CD4-positive, alpha-beta T cell treated with Interleukin-6 for 4 hours (primary cell): Measurements from ENCODE around the gene ADGRF5.
"Not testable (repeated sequence)": the region's sequence is repeated elsewhere in the genome, so short reads cannot be mapped to it uniquely, and the experiment has no call there.

Experiments used
- DNase-seq: peaks from one replicate; pipeline ENCODE4 v3.0.0-alpha.2; 2020; ENCODE audit warnings: mixed read lengths

Gene ADGRF5

DNA sequence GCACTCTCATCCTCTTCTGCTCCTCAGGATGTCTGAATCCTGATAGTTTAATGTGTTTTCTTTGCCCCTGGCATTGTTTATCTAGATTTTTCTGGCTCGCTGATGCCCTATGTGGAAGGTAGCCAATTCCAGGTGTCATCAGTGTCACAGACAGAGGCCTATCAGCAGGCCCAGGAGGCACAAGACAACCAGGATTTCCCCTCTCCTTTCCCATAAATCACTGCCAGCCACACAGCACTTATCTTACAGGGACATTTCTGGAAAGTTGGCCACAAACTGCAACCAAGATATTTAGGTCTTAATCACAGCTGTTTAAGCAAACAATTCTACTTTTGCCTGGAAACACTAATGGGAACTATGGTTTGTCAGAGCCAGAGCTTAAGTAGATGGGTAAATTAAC lies 28.1 kb downstream of the ADGRF5 start:
- no peak for DNase-seq

GRCh38 chr6:46891252-46891795 lies 30.4 kb downstream of the ADGRF5 start:
- DNase-seq, result no peak

DNA sequence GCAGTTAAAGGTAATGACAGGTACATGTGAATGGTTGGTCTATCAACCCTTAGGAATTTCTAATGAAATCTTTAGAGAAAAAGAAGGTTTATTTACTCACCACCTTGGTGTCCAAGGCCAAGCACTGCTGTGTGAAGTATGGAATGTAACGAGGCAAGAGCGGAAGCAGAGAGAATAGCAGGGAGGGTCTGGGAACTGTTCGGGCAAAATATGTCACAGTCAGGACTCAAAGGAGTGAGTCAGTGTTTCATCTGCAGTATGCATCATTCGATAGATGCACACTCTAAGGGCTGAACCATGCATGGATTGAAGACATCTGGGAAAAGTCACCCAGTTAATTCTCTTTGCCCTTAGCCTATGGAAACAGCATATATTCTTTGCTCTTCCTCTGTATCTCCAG lies 33.2 kb downstream of the ADGRF5 start:
- no peak for DNase-seq

DNA sequence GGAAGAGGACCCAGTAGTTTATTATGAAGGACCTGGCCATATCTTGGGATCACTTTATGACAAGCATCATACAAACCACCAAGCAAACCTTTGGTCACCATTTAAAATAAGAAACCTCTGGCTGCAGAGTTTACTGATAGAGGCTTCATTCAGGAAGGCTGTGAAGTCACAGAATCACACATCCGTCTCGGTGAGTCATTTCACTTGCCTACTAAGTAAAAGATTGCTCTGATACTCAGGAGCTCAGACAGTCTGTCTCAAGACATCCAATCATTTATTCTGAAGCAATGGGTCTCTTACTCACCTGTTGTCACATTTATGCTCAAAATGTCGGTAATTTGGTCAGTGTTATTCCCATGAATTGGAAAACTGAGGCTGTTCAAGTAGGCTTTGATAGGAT lies 33.7 kb downstream of the ADGRF5 start:
- no peak for DNase-seq

GRCh38 chr6:46882645-46883044 lies 39.1 kb downstream of the ADGRF5 start:
- no peak for DNase-seq

DNA sequence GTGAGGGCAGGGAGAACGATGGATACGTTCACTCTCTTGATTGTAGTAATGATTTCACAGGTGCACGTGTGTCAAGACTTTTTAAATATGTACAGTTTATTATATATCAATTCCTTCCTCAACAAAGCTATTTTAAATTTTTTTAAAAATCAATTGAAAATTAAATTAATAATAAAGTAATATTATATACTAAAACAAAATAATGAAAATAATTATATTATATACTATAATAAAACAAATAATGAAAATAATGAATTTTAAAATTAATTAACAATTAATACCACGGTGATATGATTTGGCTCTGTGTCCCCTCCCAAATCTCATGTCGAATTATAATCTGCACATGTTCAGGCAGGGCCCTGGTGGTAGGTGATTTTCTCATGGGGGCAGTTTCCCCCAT lies 42.7 kb downstream of the ADGRF5 start:
- DNase-seq, result no peak

GRCh38 chr6:46876126-46876525 lies 45.6 kb downstream of the ADGRF5 start:
- no peak for DNase-seq

DNA sequence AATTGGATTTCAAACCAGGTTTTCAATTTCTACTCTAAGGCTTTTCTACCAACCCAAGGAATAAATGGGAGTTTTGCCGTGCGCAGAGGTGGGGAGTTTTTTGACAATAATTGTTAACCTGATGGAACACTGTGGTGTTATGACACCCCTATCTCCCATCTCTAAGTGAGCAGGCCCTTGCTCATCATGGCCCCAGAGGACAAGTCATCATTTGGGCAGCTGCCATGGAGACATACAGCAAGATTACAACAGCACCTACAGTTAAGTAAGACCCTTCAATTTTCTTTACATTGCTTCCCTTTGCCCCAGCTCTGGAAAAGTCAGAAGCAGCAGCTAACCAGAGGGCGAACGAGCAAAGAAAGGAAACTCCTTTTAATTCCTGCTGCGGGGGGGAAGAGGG lies 54.3 kb downstream of the ADGRF5 start:
- no peak for DNase-seq

DNA sequence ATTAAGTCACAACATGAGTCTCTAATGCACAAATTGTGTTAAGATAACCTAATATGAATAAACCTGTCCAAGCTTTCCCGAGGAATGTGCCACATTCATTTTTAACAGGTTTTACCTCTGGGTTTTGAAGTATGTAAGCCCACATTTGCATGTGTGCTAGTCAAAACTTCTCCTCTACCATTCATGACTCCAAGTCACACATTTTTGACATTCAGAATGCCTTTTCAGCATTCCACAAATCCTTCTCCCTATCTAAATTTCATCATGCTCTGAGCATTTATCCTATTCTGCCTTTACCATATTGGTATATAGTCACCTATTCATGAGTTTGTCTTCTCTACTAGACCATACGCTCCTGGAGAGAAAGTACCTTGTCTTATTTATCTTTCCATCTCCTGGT lies 56.5 kb downstream of the ADGRF5 start:
- DNase-seq, result no peak

GRCh38 chr6:46863791-46864190 lies 57.9 kb downstream of the ADGRF5 start:
- DNase-seq, result no peak

DNA sequence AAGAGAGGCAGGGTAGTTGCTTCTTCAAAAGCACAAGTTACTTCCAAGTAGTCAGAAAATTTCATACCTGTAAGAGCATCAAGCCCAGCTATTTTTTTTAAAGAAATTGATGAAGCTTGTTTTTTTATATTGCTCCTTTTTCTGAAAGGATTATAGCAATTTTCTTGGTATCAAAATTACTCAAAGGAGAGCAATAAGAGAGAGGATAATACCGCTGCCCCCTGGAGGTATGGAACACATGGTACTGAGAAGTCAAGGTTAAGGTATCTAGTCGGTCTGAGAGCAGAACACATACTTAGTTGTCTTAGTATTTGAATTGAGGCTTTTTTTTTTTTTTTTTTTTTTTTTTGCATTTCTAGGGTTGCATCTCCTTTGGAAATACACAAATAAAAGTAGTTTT lies 59.4 kb downstream of the ADGRF5 start:
- DNase-seq, result no peak

- peak; percentile 3 for DNase-seq
These were observed 65.8 kb downstream of the ADGRF5 start for GRCh38 chr6:46855966-46856365.

DNA sequence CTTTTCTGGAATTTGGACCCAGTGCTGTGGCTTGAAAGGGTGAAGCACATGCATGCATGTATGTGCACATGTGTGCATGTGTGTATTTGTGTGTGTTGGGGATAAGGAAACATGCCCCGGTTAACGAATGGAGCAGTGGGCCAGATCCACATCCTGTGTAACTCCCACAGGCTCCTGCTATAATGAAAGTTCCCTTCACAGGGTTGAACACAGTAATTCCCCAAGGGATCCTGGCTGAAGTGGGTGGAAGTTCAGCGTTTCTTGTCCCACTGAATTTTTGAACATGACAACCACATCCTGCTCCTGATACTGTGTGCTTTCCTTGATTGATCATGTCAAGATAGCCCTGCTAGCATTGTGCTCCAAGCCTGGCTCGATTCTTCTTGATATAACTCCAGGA lies 70.2 kb downstream of the ADGRF5 start:
- not testable (repeated sequence) for DNase-seq

- DNase-seq, result no peak
These were observed 70.9 kb downstream of the ADGRF5 start for GRCh38 chr6:46850792-46851191.

DNA sequence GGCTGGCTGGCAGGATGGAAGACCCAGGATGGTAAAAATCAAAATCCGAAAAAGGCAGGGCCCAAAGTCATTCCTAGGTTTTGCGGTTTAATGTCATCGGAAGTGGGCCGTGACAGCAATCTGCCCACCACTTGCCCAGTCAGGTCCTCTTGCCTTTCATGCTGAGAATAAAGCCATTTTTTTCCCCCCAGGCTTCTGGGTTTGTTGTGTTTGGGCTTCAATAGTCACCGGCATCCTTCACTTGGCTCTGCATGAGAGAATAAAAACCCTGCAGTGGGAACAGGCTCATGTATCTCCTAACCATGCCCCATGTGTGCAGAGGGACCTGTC lies 72.4 kb downstream of the ADGRF5 start:
- DNase-seq, result no peak

DNA sequence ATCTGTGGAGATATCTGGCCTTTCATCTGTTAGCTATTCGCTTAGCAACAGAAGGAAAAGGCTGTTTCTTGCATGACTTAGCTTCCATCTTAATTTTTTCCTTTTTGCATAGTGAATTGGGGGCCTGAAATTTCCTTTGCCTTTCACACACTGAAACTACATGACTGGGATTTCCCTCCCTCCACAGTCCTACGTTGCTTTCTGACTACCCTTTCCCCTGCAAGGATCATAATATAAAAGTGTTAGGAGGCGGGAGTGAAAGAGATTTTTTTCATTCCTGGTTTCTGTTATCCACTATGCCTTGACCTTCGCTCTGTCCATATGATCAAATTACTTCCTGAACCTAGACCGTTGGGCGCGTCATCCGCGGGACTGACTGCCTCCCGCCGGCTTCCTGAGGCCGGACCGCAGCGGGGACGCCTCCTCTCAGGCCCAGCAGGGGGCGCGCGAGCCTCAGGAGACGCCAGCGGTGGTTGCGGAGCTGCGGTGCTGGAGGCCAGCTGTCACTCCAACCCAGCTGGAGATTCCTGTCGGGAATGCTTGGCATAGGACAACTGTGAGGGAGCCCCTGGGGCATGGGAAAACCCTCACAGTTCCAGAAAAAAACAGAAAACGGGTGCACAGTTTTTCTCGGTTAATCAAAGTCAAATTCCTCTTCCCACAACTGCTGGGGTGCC lies 72.9 kb downstream of the ADGRF5 start:
- DNase-seq, result peak; percentile 59

GRCh38 chr6:46845126-46845525 lies 76.6 kb downstream of the ADGRF5 start:
- DNase-seq, result no peak

DNA sequence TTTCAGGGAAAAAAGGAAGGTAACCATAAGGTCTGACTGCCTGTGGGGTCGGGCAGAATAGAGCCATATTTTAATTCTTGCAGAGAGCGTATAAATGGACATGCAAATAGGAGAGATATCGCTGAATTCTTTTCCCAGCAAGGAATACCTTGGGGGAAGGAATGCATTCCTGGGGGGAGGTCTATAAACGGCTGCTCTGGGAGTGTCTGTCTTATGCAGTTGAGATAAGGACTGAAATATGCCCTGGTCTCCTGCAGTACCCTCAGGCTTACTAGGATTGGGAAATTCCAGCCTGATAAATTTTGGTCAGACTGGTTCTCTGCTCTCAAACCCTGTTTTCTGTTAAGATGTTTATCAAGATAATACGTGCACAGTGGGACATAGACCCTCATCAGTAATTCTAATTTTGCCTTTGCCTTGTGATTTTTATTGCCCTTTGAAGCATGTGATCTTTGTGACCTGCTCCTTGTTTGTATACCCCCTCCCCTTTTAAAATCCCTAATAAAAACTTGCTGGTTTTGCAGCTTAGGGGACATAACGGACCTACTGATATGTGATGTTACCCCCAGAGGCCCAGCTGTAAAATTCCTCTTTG lies 79.4 kb downstream of the ADGRF5 start:
- not testable (repeated sequence) for DNase-seq

GRCh38 chr6:46838033-46838432 lies 83.7 kb downstream of the ADGRF5 start:
- no peak for DNase-seq

DNA sequence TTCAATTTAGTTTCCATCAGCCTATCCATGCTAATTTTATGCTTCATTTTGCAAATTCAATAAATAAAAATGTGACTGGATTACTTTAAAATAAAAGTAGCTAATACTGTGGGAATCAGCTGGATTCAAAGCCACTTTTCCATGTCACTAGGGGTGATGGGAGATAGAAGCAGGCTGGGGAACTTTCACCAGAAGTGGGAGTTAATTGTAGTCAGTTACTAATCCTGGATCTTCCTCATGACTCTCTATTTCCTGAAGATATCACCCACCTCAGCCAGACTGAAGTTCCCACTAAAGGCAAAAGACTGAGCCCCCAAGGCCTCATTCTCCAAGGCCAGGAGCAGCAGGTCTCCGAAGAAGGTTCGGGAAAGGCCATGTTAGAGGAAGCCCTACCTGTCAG lies 86.7 kb downstream of the ADGRF5 start:
- not testable (repeated sequence) for DNase-seq

GRCh38 chr6:46834257-46834916 lies 87.4 kb downstream of the ADGRF5 start:
- DNase-seq, result not testable (repeated sequence)

- DNase-seq, result no peak
These were observed 88.9 kb downstream of the ADGRF5 start for GRCh38 chr6:46832816-46833215.

DNA sequence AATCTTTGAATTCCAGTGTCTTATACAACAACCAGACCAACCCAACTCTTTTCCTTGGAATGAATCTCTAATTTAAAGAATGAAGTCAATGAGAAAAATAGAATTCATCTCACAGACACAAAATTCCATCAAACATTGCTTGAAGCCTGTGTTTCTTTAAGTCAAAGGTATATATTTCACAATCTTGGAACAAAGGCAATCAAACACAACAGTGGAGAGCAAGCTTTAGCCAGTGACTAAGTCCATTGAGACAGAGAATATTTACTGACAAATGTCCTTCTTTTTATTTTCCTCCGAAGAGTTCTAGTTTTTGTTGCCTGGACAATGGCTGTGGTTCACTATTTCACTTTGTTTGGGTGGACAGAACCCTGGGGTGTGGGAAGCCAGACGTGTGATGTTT lies 92.8 kb downstream of the ADGRF5 start:
- no peak for DNase-seq

GRCh38 chr6:46821458-46821881 lies 100.3 kb downstream of the ADGRF5 start:
- no peak for DNase-seq
